Measurements from ENCODE around the gene GRB10. TPM values are rescaled to one million over a fixed set of nuclear protein-coding genes. Genes with fewer than 3 reads are reported as not detected.

GRB10 gene
- total and polyA plus RNA-seq, 2 experiments from 2014 or later, result 35.0 to 154 TPM

DNA sequence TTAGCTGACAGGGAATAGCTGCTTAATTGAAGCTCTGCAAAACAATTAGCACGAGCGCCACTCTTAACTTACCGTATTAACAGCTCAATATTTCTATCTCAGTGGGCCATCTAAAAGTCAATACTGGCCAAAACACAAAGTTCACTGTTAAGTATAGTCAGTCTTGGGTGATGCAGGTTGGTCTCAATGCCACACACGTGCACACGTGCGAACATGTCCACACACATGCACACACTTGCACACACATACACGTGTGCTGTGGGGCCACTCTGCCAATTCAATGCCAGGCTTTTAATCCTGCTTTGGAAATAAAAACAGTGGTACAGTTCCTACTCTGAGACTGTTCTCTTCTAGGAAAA is 105.1 kb downstream of the GRB10 start (continued):
- TF ChIP-seq ZNF114 (CRISPR knock-in tag; IDR thresholded peaks at IDR 0.05), result no peak
- no peak for TF ChIP-seq POLR2AphosphoS5 (IDR thresholded peaks at IDR 0.05; ENCODE audit: low read depth)
- TF ChIP-seq EZH2phosphoT487 (IDR thresholded peaks at IDR 0.05; ENCODE audit: unreplicated experiment), result no peak

DNA sequence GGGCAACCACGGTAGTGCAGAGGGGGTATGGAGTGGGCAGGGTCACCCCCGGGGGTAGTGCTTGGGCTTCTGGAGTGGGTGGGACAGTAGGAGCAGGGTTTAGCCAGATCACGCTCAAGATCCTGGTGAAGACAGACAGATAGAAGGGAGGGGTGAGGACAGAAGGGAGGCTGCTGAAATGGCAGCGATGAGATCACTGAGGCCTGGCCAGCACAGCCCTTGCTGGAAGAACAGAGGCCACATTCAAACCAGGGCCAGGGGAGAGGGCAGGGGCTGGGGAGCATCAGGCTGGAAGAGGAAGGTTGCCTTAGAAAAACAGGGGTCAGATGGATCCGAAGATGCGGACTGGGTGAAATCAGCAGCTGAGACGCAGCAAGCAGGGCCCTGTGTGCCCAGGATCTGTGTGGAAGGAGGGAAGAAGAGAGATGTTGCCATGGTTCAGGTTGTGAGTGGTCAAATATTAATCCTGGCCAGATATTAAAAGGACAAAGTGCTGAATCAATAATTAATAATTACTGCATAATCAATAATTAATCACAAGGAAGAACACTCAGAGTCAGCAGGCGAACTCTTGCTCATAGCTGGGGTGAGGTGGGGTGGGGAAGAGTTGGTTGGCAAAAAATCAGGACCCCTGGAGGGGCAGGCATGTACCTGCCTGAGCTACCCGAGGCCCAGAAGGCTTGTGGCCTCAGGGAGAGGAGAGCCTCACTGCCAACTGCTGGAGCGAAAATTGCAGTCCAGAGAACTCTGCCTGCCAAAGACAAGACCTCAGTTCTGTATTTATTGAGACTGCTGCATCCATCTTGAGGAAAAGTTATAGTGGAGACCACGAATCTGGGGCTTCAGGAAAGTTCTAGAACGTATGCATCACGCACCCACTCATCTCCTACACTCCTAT is 105.7 kb downstream of the GRB10 start:
- Mint-ChIP-seq H3K4me3 (no peak overlapping the region), H3K4me1 (peaks cover 38% of the 10 kb centered on the region)
- H3K9me2 ChIP-seq (ENCODE audit: insufficient read depth), result no peaks in the 10 kb centered on the region

More for the DNA sequence above, 105.7 kb downstream of the GRB10 start:
- Histone ChIP-seq H3K27ac (ENCODE audit: low read depth) (peak overlapping the region; percentile 14; the same call in 1 of the 2 replicates), H3K27me3 (ENCODE audit: insufficient read depth) (no peaks in the 10 kb centered on the region), H2AFZ (no peak overlapping the region), H3F3A (replicated peaks; ENCODE audit: low read depth) (no peaks in the 10 kb centered on the region), H3K36me3 (ENCODE audit: insufficient read depth) (0 out of 2 replicates have a peak, but pooled peaks cover 3% of the 10 kb centered on the region), H3K4me1 (ENCODE audit: insufficient read depth) (peaks cover 26% of the 10 kb centered on the region), H3K4me3 (no peak overlapping the region), H3K4me2 (no peak overlapping the region), H4K20me1 (replicated peaks; ENCODE audit: insufficient read depth) (peaks cover 12% of the 10 kb centered on the region; the same call in 1 of the 2 replicates), H3K79me2 (replicated peaks; ENCODE audit: insufficient read depth) (peaks cover 75% of the 10 kb centered on the region)
- DNase-seq (ENCODE audit: low spot score), result no peak
- no peak; the same call in 2 of the 3 replicates for ATAC-seq
- Mint-ChIP-seq H3K27ac (0 out of 2 replicates have a peak overlapping the region, but pooled peaks have one; percentile 42), H3K27me3 (ENCODE audit: insufficient read depth, low read depth, poor library complexity) (peaks cover 4% of the 10 kb centered on the region), H3K36me3 (ENCODE audit: low read depth) (peaks cover 19% of the 10 kb centered on the region), H3K9me3 (no peaks in the 10 kb centered on the region; the same call in 2 of the 3 replicates)
- TF ChIP-seq JUNB (IDR thresholded peaks at IDR 0.05; ENCODE audit: unreplicated experiment) (no peak), CREB1 (CRISPR knock-in tag; IDR thresholded peaks at IDR 0.05; ENCODE audit: low read depth) (no peak)
- TF ChIP-seq, protein P1, sequence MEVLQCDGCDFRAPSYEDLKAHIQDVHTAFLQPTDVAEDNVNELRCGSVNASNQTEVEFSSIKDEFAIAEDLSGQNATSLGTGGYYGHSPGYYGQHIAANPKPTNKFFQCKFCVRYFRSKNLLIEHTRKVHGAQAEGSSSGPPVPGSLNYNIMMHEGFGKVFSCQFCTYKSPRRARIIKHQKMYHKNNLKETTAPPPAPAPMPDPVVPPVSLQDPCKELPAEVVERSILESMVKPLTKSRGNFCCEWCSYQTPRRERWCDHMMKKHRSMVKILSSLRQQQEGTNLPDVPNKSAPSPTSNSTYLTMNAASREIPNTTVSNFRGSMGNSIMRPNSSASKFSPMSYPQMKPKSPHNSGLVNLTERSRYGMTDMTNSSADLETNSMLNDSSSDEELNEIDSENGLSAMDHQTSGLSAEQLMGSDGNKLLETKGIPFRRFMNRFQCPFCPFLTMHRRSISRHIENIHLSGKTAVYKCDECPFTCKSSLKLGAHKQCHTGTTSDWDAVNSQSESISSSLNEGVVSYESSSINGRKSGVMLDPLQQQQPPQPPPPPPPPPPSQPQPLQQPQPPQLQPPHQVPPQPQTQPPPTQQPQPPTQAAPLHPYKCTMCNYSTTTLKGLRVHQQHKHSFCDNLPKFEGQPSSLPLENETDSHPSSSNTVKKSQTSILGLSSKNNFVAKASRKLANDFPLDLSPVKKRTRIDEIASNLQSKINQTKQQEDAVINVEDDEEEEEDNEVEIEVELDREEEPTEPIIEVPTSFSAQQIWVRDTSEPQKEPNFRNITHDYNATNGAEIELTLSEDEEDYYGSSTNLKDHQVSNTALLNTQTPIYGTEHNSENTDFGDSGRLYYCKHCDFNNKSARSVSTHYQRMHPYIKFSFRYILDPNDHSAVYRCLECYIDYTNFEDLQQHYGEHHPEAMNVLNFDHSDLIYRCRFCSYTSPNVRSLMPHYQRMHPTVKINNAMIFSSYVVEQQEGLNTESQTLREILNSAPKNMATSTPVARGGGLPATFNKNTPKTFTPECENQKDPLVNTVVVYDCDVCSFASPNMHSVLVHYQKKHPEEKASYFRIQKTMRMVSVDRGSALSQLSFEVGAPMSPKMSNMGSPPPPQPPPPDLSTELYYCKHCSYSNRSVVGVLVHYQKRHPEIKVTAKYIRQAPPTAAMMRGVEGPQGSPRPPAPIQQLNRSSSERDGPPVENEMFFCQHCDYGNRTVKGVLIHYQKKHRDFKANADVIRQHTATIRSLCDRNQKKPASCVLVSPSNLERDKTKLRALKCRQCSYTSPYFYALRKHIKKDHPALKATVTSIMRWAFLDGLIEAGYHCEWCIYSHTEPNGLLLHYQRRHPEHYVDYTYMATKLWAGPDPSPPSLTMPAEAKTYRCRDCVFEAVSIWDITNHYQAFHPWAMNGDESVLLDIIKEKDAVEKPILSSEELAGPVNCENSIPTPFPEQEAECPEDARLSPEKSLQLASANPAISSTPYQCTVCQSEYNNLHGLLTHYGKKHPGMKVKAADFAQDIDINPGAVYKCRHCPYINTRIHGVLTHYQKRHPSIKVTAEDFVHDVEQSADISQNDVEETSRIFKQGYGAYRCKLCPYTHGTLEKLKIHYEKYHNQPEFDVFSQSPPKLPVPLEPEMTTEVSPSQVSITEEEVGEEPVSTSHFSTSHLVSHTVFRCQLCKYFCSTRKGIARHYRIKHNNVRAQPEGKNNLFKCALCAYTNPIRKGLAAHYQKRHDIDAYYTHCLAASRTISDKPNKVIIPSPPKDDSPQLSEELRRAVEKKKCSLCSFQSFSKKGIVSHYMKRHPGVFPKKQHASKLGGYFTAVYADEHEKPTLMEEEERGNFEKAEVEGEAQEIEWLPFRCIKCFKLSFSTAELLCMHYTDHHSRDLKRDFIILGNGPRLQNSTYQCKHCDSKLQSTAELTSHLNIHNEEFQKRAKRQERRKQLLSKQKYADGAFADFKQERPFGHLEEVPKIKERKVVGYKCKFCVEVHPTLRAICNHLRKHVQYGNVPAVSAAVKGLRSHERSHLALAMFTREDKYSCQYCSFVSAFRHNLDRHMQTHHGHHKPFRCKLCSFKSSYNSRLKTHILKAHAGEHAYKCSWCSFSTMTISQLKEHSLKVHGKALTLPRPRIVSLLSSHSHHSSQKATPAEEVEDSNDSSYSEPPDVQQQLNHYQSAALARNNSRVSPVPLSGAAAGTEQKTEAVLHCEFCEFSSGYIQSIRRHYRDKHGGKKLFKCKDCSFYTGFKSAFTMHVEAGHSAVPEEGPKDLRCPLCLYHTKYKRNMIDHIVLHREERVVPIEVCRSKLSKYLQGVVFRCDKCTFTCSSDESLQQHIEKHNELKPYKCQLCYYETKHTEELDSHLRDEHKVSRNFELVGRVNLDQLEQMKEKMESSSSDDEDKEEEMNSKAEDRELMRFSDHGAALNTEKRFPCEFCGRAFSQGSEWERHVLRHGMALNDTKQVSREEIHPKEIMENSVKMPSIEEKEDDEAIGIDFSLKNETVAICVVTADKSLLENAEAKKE (CRISPR knock-in tag; IDR thresholded peaks at IDR 0.05), result no peak

Data from GM23338 (cell line).